Activated CD4-positive, alpha-beta T cell treated with anti-CD3 and anti-CD28 coated beads for 48 hours (primary cell): ENCODE measurements around the gene ZNFX1.

Source experiments
- DNase-seq: peaks from one replicate; pipeline ENCODE4 v3.0.0-alpha.2; 2020

ZNFX1 gene

DNA sequence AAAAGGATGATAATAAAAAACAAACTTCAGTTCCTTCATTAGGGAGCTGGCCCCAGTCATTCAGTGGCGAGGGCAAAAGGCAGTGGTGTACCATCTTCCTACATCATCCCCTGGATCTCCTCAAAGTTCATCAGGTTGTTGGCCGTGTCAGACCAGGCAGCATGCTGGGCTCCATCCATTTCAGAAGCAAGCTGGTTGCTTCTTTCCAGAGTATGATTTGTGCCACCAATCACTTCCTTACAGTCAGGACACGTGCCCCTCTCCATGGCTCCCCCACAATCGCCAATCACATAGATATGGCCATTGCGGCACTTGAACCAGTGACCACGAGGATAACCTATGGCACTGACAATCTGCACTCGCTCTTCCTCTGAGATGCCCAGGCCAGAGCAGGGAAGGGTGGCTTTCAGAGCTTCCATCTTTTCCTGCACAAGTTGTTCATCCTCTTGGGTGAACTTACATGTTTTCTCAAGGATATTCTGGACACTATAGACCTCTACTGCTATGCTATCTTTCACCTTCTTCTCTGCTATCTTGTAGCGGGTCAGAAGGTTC lies 30.6 kb downstream of the ZNFX1 start:
- DNase-seq = no peak

DNA sequence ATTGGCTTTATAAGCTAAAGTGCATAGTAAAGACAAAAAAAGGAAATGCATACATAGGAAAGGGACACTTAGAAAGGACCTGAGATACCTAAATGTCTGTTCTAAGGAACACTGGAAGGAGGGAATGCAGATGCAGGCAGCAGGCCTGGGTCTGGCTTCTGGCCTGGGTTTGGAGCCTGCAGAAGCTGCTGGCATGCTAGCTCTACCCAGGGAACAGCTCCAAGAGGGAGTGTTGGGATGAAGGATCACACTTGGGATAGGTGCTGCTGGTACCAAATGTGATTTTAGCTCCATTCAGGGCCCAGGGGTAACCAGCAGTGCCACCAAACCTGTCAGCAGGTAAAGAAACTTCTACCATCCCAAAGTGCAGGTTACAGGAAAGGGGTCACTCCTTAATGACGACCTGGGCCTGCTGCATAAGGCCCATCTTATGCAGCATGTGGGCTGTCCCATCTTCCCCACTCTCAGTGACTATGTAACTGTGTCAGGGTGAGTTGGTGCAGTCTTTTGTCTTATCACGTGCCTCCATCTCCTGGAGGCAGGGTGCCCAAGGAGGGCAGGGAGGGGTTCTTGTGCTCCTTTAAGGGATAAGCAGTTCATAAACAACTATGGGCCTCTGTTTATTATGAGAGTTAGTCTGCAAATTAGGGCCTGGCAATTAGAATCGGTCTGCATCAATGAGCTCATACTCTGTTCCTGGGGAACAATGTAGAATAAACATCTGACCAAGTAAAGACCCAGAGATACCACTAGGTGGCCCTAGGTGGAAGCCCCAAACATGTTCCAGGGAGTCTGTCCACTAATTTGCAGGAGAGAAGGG lies 31.7 kb downstream of the ZNFX1 start:
- peak; percentile 35 for DNase-seq

DNA sequence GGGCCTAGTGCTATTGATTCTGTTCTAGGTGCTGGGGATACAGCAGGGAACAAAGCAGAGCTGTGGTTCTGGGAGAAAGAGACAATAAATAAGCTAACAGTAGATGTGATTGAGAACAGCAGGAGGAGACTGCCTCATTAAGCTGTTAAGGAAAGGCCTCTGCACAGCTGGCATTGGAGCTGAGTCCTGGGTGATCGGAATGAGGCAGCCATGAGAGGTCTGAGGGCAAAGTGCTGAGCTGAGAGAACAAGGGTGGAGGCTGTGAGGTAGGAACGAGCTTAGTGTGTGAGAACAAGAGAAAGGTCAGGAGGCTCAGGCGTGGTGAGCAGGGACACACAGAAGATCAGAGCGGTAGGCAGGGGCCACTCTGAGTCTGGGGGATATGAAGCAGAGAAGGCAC lies 40.3 kb downstream of the ZNFX1 start:
- no peak for DNase-seq

DNA sequence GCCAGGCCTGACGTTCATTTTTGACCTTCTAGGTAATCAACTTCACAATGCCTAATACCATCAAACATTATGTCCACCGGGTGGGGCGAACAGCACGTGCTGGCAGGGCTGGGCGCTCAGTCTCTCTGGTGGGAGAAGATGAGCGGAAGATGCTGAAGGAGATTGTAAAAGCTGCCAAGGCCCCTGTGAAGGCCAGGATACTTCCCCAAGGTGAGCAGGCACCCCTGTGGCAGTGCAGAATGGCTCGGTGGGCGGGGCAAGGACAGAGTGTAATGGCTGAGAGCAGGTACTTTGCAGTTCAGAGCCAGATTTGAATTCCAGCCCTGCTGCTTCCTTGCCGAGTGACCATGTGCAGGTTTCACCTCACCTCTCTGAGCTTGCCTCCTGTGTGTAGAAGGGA lies 41.6 kb downstream of the ZNFX1 start:
- no peak for DNase-seq

DNA sequence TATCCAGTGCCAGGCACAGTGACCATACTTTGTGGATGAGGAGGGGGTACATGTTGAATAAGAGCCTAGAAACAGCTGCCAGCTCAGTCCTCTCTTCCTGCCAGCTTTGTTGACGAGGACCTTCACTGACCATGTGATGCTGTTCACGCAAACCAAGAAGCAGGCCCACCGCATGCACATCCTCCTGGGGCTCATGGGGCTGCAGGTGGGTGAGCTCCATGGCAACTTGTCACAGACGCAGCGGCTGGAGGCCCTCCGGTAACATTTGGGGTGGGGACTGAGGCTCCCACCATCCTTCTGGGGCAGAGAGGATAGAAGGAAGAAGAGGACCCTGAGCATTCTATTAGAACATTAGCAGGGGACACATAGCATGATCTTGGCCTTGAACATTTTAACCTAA lies 43.0 kb downstream of the ZNFX1 start:
- DNase-seq = no peak

DNA sequence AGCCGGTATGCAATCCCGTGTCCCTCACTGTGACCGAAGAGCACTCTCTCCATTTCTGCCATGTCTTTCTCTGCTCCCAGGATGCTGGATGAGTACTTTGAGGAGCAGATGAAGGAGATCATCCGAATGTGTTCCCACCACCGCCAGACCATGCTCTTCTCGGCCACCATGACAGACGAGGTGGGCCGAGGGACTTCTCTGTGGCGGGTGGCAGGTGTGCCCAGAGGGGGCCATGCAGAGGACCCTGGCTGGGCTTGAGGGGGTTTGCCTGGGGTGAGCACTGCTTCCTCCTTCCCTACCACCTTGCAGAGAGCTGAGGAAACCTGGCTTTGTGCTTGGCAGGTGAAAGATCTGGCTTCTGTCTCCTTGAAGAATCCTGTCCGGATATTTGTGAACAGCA lies 44.6 kb downstream of the ZNFX1 start:
- DNase-seq = no peak

DNA sequence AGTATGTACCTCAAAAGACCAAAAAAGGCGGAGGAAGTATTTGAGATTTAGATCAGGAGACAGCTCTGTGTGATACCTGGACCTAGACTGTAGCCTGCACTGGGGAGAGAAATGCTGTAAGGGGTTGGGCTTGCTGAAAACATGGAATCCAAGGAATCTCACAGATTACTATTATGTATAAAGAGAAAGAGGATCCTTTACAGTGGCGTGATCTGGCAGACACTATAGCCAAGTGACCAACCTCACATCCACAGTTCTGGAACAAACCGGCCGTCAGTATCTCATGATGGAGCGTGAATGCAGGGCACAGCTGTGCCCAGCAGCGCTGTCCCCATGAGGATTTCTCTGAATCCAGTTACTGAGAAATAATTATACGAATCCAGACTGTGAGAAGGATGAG lies 46.4 kb downstream of the ZNFX1 start:
- DNase-seq = no peak

DNA sequence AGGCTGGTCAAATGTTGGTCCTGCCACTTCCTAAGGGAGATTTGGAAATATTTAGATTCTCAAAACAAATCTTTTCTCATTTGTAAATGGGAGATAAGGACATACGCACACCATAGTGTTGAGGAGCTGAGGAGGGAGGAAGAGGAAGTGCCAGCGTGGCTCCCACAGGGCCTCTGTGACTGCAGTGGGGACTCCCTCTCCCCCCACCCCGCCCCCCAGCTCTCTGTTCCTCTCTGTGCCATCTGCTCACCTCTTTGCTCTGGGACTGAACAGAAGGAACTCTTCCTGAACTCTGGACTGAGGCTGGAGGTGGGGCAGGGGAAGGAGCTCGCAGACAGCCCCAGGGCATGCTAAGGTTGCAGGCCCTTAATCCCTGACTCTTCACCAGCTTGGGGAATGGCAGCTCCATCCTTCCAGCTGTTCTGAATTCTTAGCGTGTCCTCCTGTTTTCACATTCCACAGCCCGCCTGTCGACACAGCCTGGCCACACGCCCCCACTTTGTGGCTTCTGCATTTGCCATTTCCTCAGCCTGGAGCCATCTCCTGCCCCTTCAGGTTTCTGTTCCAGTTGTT lies 47.2 kb downstream of the ZNFX1 start:
- no peak for DNase-seq

DNA sequence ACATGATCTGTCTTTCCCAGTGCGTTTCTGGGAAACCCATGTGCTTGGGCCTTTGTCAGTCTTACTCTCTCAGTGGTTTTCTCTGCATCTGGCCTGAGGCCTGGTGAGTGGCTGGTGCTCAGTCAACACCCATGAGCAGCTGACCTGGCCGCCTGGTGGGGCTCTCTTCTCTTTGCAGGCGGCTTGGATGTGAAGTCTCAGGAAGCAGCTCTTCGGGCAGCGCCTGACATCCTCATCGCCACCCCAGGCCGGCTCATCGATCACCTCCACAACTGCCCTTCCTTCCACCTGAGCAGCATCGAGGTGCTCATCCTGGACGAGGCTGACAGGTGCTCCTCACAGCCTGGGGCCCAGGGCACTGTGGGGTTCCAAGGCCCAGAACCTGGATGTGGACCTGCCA lies 47.8 kb downstream of the ZNFX1 start:
- no peak for DNase-seq

DNA sequence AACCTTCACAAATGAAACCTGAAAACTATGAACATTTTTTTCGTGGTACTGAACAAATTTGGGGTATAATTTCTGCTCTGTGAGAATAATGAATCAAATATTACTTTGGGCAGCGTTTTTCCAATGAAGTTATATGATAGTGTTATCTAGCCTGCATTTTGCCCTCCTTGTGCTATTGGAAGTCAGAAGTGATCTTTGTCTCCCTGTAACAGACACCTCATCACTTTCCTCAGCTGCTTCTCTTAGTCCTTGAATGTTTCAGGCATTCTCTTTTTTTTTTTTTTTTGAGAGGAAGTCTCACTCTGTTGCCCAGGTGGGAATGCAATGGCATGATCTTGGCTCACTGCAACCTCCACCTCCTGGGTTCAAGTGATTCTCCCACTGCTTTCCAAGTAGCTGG lies 48.5 kb downstream of the ZNFX1 start:
- DNase-seq = no peak

DNA sequence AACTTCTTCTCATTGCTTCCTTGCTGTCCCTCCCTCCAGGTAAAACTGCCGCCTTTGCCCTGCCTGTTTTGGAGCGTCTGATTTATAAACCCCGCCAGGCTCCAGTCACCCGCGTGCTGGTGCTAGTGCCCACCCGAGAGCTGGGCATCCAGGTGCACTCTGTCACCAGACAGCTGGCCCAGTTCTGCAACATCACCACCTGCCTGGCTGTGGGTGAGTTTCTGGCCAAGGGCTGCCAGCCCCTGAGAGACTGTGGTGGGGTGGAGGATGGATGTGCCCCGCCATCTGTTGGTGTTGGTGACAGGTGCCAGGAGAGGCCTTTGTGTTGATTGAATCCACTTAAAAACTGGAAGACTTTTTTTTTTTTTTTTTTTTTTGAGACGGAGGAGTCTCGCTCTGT lies 49.2 kb downstream of the ZNFX1 start:
- DNase-seq = no peak

DNA sequence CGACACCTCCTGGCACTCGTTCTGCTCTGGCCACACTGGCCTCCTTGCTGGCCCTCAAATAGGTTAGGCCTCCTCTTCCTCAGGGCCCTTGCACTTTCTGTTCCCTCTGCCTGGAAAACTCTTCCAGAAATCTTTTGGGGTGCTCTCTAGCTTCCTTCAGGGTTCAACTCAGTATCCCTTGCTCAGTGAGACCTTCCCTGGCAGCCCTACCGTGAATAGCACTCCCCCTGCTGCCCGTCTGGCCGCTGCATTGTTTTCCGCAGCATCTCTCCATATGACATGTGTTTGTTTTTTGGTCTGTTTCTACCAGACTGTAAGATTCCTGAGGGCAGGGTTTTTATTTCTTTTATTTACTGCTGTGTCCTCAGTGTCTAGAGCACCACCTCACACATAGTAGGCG lies 52.0 kb downstream of the ZNFX1 start:
- no peak for DNase-seq

DNA sequence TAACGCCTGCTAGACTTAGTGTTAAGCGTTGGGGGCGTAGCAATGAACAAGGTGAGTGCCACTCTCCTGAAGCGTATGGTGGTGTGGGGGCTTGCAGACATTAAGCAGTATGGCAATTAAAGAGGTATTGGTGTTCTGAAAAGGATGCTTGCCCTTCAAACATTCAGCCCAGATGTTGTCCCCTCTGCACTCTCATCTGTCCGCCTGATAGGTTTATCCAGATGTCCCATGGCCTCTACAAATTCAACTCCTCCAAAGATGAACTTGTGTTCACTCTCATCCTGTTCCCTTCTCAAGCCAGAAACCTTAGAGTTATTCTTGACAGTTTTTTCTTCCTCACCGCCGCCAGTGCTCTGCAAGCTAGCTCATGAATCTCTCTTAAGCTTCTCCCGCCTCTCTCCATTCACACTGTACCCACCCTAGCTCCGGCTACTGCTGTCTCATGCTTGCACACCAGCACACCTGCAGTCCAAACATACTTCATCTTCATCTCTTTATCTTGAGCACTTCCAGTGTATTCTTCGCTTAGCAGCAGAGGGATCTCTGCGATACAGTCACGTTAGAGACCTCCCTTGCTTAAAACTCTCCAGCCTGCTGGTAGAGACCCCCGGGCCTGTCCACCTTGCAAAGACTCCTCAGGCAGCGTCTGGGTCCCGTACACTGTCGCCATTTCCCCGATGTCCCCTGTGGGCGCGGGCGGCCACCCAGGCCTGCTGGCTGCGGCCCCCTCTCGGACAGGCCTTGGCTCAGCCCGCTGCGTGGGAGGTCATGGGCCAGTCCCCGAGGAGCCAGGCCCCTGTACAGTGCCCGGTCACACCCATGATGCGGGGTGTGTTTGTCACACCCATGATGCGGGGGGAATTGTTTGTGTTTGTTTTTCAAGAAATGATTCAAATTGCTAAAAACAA lies 57.7 kb downstream of the ZNFX1 start:
- no peak for DNase-seq

DNA sequence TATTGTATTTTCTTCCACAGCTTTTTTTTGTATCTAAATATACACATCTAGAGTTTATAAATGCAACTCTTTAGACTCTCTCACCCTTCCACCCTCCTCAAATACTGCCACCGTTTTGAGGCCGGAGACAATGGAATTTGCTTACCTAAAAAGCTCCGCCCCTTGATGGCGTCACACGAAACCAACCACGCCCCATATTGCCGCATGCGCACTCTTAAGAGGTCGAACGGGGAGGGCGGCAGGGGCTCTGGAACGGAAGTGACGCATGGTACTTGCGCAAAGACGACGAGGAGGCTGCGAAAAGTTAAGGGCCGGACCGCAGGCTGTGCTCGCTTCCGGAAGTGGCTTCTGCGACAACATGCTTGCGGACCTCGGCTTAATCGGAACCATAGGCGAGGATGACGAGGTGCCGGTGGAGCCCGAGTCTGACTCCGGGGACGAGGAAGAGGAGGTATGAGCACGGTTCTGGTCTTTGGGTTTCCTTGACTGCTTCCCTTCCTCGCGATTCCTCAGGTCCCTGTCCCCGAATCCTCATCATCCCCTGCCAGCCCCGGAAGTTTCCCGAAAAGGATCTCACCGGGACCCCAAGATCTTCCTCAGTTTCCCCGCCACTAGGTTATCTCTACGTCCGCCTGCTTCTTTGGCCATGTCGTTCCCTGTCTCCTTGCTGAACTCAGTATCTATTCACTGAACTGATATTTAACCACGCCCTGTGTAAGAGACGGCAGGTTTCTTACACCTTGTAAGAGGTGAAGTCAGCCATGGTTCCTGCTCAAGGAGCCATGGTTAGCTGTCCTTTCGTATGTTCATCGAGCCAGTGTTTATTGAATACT lies 58.5 kb downstream of the ZNFX1 start, which contains the start of gene DDX27:
TSS of gene DDX27 (plus strand) at position 326 of the 833 bp plus-strand sequence. CDS start at position 359, 33 bp downstream.
- peak; percentile 97 for DNase-seq

DNA sequence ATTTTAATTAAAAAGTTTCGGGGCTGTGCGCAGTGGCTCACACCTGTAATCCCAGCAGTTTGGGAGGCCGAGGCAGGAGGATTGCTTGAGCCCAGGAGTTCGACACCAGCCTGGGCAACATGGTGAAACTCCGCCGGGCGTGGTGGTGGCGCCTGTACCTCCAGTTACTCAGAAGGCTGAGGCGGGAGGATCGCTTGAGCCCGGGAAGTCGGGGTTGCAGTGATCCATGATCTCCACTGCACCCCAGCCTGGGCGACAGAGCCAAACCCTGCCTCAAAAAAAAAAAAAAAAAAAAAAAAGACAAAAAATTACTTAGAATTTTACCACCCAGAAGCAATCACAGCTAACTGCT lies 59.1 kb downstream of the ZNFX1 start:
- peak; percentile 20 for DNase-seq

DNA sequence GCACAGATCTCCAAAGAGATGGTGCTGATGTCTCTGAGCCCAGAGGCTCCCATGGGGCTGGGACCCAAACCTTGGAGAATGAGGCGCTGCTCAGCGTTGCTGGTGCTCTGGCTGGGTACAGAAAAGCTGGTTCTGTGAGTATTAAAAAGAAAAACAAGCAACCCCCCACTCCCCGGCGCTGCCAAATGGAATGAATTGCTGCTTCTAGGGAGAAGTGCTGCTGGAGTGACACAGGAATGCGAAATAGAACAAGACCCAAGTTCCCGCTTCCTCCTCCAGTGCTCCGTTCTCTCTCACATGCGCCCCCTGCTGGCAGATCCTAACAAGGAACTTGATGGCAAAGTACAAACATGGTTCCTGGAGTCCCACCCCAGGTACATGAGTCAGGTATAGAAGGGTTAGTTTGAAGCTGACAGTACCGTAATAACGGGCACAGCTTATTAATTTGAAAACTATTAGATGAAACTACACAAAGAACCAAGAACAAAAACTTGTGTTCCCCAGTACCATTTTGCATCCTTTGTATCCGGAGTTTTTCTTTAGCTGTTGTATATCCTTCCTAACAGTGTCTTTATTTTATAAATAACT lies 60.8 kb downstream of the ZNFX1 start:
- DNase-seq = peak; percentile 98

DNA sequence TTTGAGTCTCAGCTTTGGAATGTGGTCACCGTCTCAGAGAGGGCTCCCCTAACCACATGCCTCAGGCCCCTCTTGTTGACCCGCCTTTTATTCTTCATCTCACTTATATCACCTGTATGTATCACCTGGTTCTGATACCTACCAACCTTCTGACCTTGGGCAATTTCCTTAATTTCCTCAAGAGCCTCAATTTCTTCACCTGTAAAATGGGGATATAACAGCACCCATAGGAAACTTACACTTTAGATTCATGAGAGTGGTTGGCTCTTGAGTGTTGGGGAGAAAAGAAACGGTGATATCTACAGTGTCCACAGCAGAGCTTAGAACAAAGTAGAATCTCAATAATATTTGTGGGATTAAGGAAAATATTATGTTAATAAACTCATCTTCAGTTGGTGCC lies 62.6 kb downstream of the ZNFX1 start:
- DNase-seq = no peak

DNA sequence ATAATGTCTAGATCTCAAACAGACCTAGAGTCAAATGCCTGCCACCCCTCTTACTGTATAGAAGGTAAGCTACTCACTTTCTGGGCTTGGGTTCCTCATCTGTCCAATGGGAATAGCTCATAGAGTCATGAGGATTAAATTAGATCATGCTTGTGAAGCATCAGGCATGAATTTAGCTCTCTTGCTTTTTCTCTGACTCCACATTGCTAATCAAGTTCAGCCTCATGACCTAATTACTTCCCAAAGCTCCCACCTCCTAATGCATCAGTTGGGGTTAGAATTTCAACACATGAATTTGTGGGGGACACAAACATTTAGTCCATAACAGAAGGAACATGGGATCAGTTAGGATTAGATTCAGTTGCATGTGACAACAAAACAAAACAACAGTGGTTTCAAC lies 63.3 kb downstream of the ZNFX1 start:
- DNase-seq = no peak

DNA sequence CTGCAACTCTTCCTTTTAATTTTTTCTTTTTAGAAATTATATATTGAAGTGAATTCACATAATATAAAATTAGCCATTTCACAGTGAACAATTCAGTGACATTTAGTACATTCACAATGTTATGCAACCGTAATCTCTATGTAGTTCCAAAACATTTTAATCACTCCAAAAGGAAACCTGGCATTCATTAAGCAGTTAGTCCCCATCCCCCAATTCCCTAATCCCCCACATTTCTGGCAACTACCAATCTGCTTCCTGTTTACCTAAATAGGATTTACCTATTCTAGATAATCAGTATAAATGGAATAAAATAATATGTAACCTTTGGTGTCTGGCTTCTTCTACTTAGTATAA lies 67.1 kb downstream of the ZNFX1 start:
- DNase-seq = no peak

DNA sequence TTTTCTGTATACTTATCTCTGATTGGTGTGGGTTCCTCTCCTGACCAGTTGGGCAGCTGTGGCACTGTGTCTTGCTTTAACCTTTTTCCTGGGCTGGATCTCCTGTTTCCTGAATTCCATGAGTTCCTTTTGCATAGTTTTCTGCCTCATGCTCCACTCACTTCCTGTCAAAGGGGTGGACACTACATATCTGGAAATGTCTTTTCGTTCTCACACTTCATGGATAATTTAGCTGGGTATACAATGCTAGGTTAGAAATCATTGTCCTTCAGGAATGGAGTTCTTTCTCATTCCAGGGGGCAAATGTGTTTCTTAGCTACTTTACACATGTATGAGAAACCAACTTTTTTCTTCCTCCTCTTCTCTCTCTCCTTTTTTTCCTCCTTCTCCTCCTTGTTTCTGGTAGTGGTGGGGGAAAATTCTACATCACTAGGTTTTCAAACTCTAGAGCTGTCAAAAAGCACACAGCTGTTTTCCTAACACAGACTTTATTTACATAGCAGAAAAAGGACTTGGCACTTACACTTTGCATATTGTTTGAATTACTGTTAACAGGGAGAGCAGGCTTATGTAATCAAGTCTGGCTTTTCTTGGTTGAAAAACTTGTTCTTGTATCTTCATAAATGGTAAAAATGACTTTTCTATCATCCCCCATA lies 67.6 kb downstream of the ZNFX1 start:
- DNase-seq = no peak

DNA sequence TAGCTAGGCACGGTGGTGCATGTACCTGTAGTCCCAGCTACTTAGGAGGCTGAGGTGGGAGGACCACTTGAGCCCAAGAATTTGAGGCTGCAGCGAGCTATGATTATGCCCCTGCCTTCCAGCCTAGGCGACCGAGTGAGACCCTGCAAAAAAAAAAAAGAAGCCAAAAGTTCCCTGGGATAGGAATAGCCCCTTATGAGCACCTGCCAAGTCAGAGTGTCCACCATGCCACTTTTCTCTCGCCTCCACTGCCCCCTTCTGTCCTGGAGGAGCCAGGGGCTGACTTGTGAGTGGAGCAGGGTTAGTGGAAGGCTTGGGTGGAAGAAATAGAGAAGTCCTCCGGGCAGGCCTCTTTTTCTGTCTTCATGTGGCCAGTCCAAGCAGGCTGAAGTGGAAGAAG lies 70.8 kb downstream of the ZNFX1 start:
- peak; percentile 34 for DNase-seq

DNA sequence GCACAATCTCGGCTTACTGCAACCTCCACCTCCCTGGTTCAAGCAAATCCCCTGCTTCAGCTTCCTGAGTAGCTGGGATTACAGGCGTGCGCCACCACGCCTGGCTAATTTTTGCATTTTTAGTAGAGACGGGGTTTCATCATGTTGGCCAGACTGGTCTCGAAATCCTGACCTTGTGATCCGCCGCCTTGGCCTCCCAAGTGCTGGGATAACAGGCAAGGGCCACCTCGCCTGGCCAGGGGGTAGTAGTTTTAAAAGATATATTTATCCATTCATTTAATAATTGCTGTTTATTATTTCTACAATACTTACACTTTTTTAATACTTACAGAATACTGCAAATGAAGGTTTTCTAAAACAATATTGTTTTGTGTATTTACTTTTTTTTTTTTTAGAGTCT lies 74.1 kb downstream of the ZNFX1 start:
- DNase-seq = no peak
